SU-DHL-6 (cell line): ENCODE results near the gene SLC22A4.

ENCODE experiments used
- CTCF ChIP-seq: fragments of 200-600 bp; sonication (generic); IDR thresholded peaks from one replicate; pipeline ENCODE4 v1.5.1; 2017; ENCODE audit warnings: antibody characterized with exemption, mild to moderate bottlenecking, low read length, moderate library complexity; ENCODE audit not compliant: insufficient read depth, poor library complexity, severe bottlenecking
- EZH2phosphoT487 ChIP-seq: fragments of 200-600 bp; sonication (generic), shearing (Covaris generic); conservative IDR thresholded peaks from 2 replicates; pipeline ENCODE4 v1.6.1; 2018; ENCODE audit warnings: mild to moderate bottlenecking, antibody characterized with exemption, low read length, moderate library complexity, mixed read lengths

- TF ChIP-seq CTCF (no peak), EZH2phosphoT487 (no peak)
Observed at GRCh38 chr5:132289097-132289496, 5.1 kb upstream of the SLC22A4 start.
